ENCODE results near the gene KLHL17.

Gene KLHL17

GRCh38 chr1:939511-940106 is 20.8 kb upstream of the KLHL17 start:
- no peak overlapping the region for H3K9ac ChIP-seq (ENCODE audit: low read depth, low read length)
- peaks cover 20% of the 10 kb centered on the region for H3K4me1 ChIP-seq (ENCODE audit: control insufficient read depth, insufficient read depth, low read length)
- H3K27ac ChIP-seq (ENCODE audit: low read depth, low read length) = no peak overlapping the region

GRCh38 chr1:940107-941014 is 20.0 kb upstream of the KLHL17 start:
- Histone ChIP-seq H3K27me3 (ENCODE audit: control insufficient read depth, insufficient read depth, low read length) (peaks cover 77% of the 10 kb centered on the region), H3K9ac (ENCODE audit: low read depth, low read length) (no peak overlapping the region), H3K36me3 (ENCODE audit: control insufficient read depth, insufficient read depth, low read length) (peaks cover 7% of the 10 kb centered on the region), H3K9me3 (ENCODE audit: control insufficient read depth, insufficient read depth, low read length) (no peaks in the 10 kb centered on the region), H3K4me1 (ENCODE audit: control insufficient read depth, insufficient read depth, low read length) (peaks cover 17% of the 10 kb centered on the region), H3K4me3 (ENCODE audit: low read depth, low read length) (peak overlapping the region; percentile 50), H3K27ac (ENCODE audit: low read depth, low read length) (peak overlapping the region; percentile 6)

More at GRCh38 chr1:939511-940106, 20.8 kb upstream of the KLHL17 start:
- Histone ChIP-seq H3K9me3 (ENCODE audit: control insufficient read depth, insufficient read depth, low read length) (no peaks in the 10 kb centered on the region), H3K27me3 (ENCODE audit: control insufficient read depth, insufficient read depth, low read length) (peaks cover 84% of the 10 kb centered on the region), H3K4me3 (ENCODE audit: low read depth, low read length) (no peak overlapping the region), H3K36me3 (ENCODE audit: control insufficient read depth, insufficient read depth, low read length) (no peaks in the 10 kb centered on the region)

- peak overlapping the region; percentile 50; the same call in 1 of the 2 replicates for H3K4me3 ChIP-seq (ENCODE audit: low read depth, low read length)
- H3K4me1 ChIP-seq (ENCODE audit: control insufficient read depth, insufficient read depth, low read length) = peaks cover 17% of the 10 kb centered on the region
- H3K36me3 ChIP-seq (ENCODE audit: control insufficient read depth, insufficient read depth, low read length) = peaks cover 14% of the 10 kb centered on the region
- H3K9ac ChIP-seq (ENCODE audit: low read depth, low read length) = no peak overlapping the region
- H3K27me3 ChIP-seq (ENCODE audit: control insufficient read depth, insufficient read depth, low read length) = peaks cover 70% of the 10 kb centered on the region
- no peak overlapping the region for H3K27ac ChIP-seq (ENCODE audit: low read depth, low read length)
- H3K9me3 ChIP-seq (ENCODE audit: control insufficient read depth, insufficient read depth, low read length) = no peaks in the 10 kb centered on the region
These were observed 19.3 kb upstream of the KLHL17 start for GRCh38 chr1:941015-941587.

- Histone ChIP-seq H3K27me3 (ENCODE audit: control insufficient read depth, insufficient read depth, low read length) (peaks cover 63% of the 10 kb centered on the region), H3K9ac (ENCODE audit: low read depth, low read length) (no peak overlapping the region), H3K4me3 (ENCODE audit: low read depth, low read length) (peak overlapping the region; percentile 50; the same call in 1 of the 2 replicates), H3K27ac (ENCODE audit: low read depth, low read length) (peak overlapping the region; percentile 47), H3K4me1 (ENCODE audit: control insufficient read depth, insufficient read depth, low read length) (peaks cover 17% of the 10 kb centered on the region), H3K36me3 (ENCODE audit: control insufficient read depth, insufficient read depth, low read length) (peaks cover 19% of the 10 kb centered on the region), H3K9me3 (ENCODE audit: control insufficient read depth, insufficient read depth, low read length) (no peaks in the 10 kb centered on the region)
These were observed 18.6 kb upstream of the KLHL17 start for GRCh38 chr1:941588-942383.

- H3K4me3 ChIP-seq (ENCODE audit: low read depth, low read length) = peak overlapping the region; percentile 43; the same call in 1 of the 2 replicates
- H3K27me3 ChIP-seq (ENCODE audit: control insufficient read depth, insufficient read depth, low read length) = peaks cover 59% of the 10 kb centered on the region
- H3K27ac ChIP-seq (ENCODE audit: low read depth, low read length) = peak overlapping the region; percentile 47
- H3K4me1 ChIP-seq (ENCODE audit: control insufficient read depth, insufficient read depth, low read length) = peaks cover 17% of the 10 kb centered on the region
- H3K36me3 ChIP-seq (ENCODE audit: control insufficient read depth, insufficient read depth, low read length) = peaks cover 26% of the 10 kb centered on the region
- no peak overlapping the region for H3K9ac ChIP-seq (ENCODE audit: low read depth, low read length)
- no peaks in the 10 kb centered on the region for H3K9me3 ChIP-seq (ENCODE audit: control insufficient read depth, insufficient read depth, low read length)
These were observed 18.0 kb upstream of the KLHL17 start for GRCh38 chr1:942411-942821.

- no peaks in the 10 kb centered on the region for H3K9me3 ChIP-seq (ENCODE audit: control insufficient read depth, insufficient read depth, low read length)
- no peak overlapping the region for H3K27ac ChIP-seq (ENCODE audit: low read depth, low read length)
- peak overlapping the region; percentile 43; the same call in 1 of the 2 replicates for H3K4me3 ChIP-seq (ENCODE audit: low read depth, low read length)
- H3K4me1 ChIP-seq (ENCODE audit: control insufficient read depth, insufficient read depth, low read length) = peaks cover 17% of the 10 kb centered on the region
- H3K27me3 ChIP-seq (ENCODE audit: control insufficient read depth, insufficient read depth, low read length) = peaks cover 53% of the 10 kb centered on the region
- peaks cover 32% of the 10 kb centered on the region for H3K36me3 ChIP-seq (ENCODE audit: control insufficient read depth, insufficient read depth, low read length)
- H3K9ac ChIP-seq (ENCODE audit: low read depth, low read length) = no peak overlapping the region
These were observed 17.4 kb upstream of the KLHL17 start for GRCh38 chr1:942864-943533.

- no peak overlapping the region for H3K4me3 ChIP-seq (ENCODE audit: low read depth, low read length)
- peaks cover 17% of the 10 kb centered on the region for H3K4me1 ChIP-seq (ENCODE audit: control insufficient read depth, insufficient read depth, low read length)
These were observed 16.6 kb upstream of the KLHL17 start for GRCh38 chr1:943545-944340.

GRCh38 chr1:944341-945325 is 15.8 kb upstream of the KLHL17 start:
- Histone ChIP-seq H3K4me1 (ENCODE audit: control insufficient read depth, insufficient read depth, low read length) (peaks cover 13% of the 10 kb centered on the region), H3K9ac (ENCODE audit: low read depth, low read length) (no peak overlapping the region), H3K9me3 (ENCODE audit: control insufficient read depth, insufficient read depth, low read length) (no peaks in the 10 kb centered on the region)

More at GRCh38 chr1:943545-944340, 16.6 kb upstream of the KLHL17 start:
- peaks cover 46% of the 10 kb centered on the region for H3K27me3 ChIP-seq (ENCODE audit: control insufficient read depth, insufficient read depth, low read length)
- H3K27ac ChIP-seq (ENCODE audit: low read depth, low read length) = no peak overlapping the region
- H3K9ac ChIP-seq (ENCODE audit: low read depth, low read length) = no peak overlapping the region
- no peaks in the 10 kb centered on the region for H3K9me3 ChIP-seq (ENCODE audit: control insufficient read depth, insufficient read depth, low read length)
- peaks cover 38% of the 10 kb centered on the region for H3K36me3 ChIP-seq (ENCODE audit: control insufficient read depth, insufficient read depth, low read length)

More at GRCh38 chr1:944341-945325, 15.8 kb upstream of the KLHL17 start:
- Histone ChIP-seq H3K27ac (ENCODE audit: low read depth, low read length) (no peak overlapping the region), H3K4me3 (ENCODE audit: low read depth, low read length) (no peak overlapping the region), H3K36me3 (ENCODE audit: control insufficient read depth, insufficient read depth, low read length) (peaks cover 47% of the 10 kb centered on the region), H3K27me3 (ENCODE audit: control insufficient read depth, insufficient read depth, low read length) (peaks cover 37% of the 10 kb centered on the region)
